HAP-1 (cell line): ENCODE data around the gene OXCT1.
"Not testable (repeated sequence)": the region's sequence is repeated elsewhere in the genome, so short reads cannot be mapped to it uniquely, and the experiment has no call there.

Experiments used
- DNase-seq, 2 experiments: peaks; one replicate each; pipeline ENCODE4 v3.0.0-alpha.2; 2016 to 2020; ENCODE audit warnings: low spot score in 2 of 2
- H3K27me3 ChIP-seq: fragments of 250-450 bp; sonication (Bioruptor Pico); 2 replicates; pipeline ENCODE4 v1.5.1; 2020; ENCODE audit warnings: low read depth, mild to moderate bottlenecking, moderate library complexity
- H3K36me3 ChIP-seq: fragments of 250-450 bp; sonication (Bioruptor Pico); replicated peaks from 2 replicates; pipeline ENCODE4 v1.5.1; 2020; ENCODE audit warnings: mild to moderate bottlenecking
- H3K4me1 ChIP-seq: fragments of 250-450 bp; sonication (Bioruptor Pico); 2 replicates; pipeline ENCODE4 v1.5.1; 2020; ENCODE audit warnings: mild to moderate bottlenecking
- H3K4me3 ChIP-seq: fragments of 250-450 bp; sonication (Bioruptor Pico); 2 replicates; pipeline ENCODE4 v1.5.1; 2020; ENCODE audit warnings: mild to moderate bottlenecking, moderate library complexity
- H3K9me3 ChIP-seq: fragments of 250-450 bp; sonication (Bioruptor Pico); 2 replicates; pipeline ENCODE4 v1.5.1; 2020; ENCODE audit warnings: mild to moderate bottlenecking, moderate library complexity
- in situ Hi-C: fragments of 300-500 bp; cut with MboI; formaldehyde crosslinking; loops from 3 replicates; pipeline ENCODE4 v1.14.3; 2020; ENCODE audit warnings: low sequenced_read_pairs, inconsistent platforms, mixed read lengths

Gene OXCT1

GRCh38 chr5:41772056-41772455 lies 98.2 kb downstream of the OXCT1 start:
- no peaks in the 10 kb centered on the region for H3K36me3 ChIP-seq
- in situ Hi-C loops = no loop called here
- DNase-seq = no peak

GRCh38 chr5:41770799-41771198 lies 99.4 kb downstream of the OXCT1 start:
- no peaks in the 10 kb centered on the region for H3K4me1 ChIP-seq
- in situ Hi-C loops = no loop called here

More at GRCh38 chr5:41772056-41772455, 98.2 kb downstream of the OXCT1 start:
- H3K4me1 ChIP-seq = no peaks in the 10 kb centered on the region
- no peaks in the 10 kb centered on the region for H3K9me3 ChIP-seq
- H3K4me3 ChIP-seq = no peak overlapping the region
- no peaks in the 10 kb centered on the region for H3K27me3 ChIP-seq

GRCh38 chr5:41768692-41769091 lies 101.5 kb downstream of the OXCT1 start:
- no peak for DNase-seq
- H3K4me1 ChIP-seq = no peaks in the 10 kb centered on the region
- H3K36me3 ChIP-seq = no peaks in the 10 kb centered on the region
- H3K9me3 ChIP-seq = no peaks in the 10 kb centered on the region
- H3K27me3 ChIP-seq = no peaks in the 10 kb centered on the region
- H3K4me3 ChIP-seq = no peak overlapping the region
- in situ Hi-C loops = no loop called here

More at GRCh38 chr5:41770799-41771198, 99.4 kb downstream of the OXCT1 start:
- Histone ChIP-seq H3K27me3 (no peaks in the 10 kb centered on the region), H3K4me3 (no peak overlapping the region), H3K9me3 (no peaks in the 10 kb centered on the region), H3K36me3 (no peaks in the 10 kb centered on the region)
- DNase-seq = no peak

GRCh38 chr5:41764650-41765049 lies 105.6 kb downstream of the OXCT1 start:
- Histone ChIP-seq H3K4me1 (no peaks in the 10 kb centered on the region), H3K27me3 (no peaks in the 10 kb centered on the region), H3K9me3 (no peaks in the 10 kb centered on the region), H3K4me3 (no peak overlapping the region), H3K36me3 (0 out of 2 replicates have a peak, but pooled peaks cover 2% of the 10 kb centered on the region)
- in situ Hi-C loops = no loop called here
- DNase-seq = no peak

- Histone ChIP-seq H3K36me3 (0 out of 2 replicates have a peak, but pooled peaks cover 2% of the 10 kb centered on the region), H3K9me3 (no peaks in the 10 kb centered on the region), H3K27me3 (no peaks in the 10 kb centered on the region), H3K4me1 (no peaks in the 10 kb centered on the region), H3K4me3 (no peak overlapping the region)
- no peak for DNase-seq
- in situ Hi-C loops = no loop called here
These were observed 106.7 kb downstream of the OXCT1 start for GRCh38 chr5:41763574-41763973.

- DNase-seq = no peak
- Histone ChIP-seq H3K27me3 (no peaks in the 10 kb centered on the region), H3K36me3 (0 out of 2 replicates have a peak, but pooled peaks cover 2% of the 10 kb centered on the region), H3K4me3 (no peak overlapping the region), H3K9me3 (no peaks in the 10 kb centered on the region), H3K4me1 (no peaks in the 10 kb centered on the region)
- in situ Hi-C loops = no loop called here
These were observed 107.1 kb downstream of the OXCT1 start for GRCh38 chr5:41763081-41763480.

- no peaks in the 10 kb centered on the region for H3K9me3 ChIP-seq
- H3K27me3 ChIP-seq = no peaks in the 10 kb centered on the region
- DNase-seq = no peak
- in situ Hi-C loops = no loop called here
- no peak overlapping the region for H3K4me3 ChIP-seq
- 0 out of 2 replicates have a peak, but pooled peaks cover 2% of the 10 kb centered on the region for H3K36me3 ChIP-seq
- no peaks in the 10 kb centered on the region for H3K4me1 ChIP-seq
These were observed 107.8 kb downstream of the OXCT1 start for GRCh38 chr5:41762426-41762825.

GRCh38 chr5:41761663-41762062 lies 108.6 kb downstream of the OXCT1 start:
- Histone ChIP-seq H3K36me3 (0 out of 2 replicates have a peak, but pooled peaks cover 2% of the 10 kb centered on the region), H3K27me3 (no peaks in the 10 kb centered on the region), H3K4me1 (peaks cover 4% of the 10 kb centered on the region), H3K9me3 (no peaks in the 10 kb centered on the region), H3K4me3 (no peak overlapping the region)
- in situ Hi-C loops = no loop called here
- no peak for DNase-seq

- Histone ChIP-seq H3K36me3 (no peaks in the 10 kb centered on the region), H3K9me3 (no peaks in the 10 kb centered on the region), H3K4me1 (peaks cover 22% of the 10 kb centered on the region), H3K4me3 (no peak overlapping the region), H3K27me3 (no peaks in the 10 kb centered on the region)
- in situ Hi-C loops = no loop called here
- DNase-seq = no peak
These were observed 114.5 kb downstream of the OXCT1 start for GRCh38 chr5:41755705-41756104.

- Histone ChIP-seq H3K9me3 (no peaks in the 10 kb centered on the region), H3K4me3 (no peak overlapping the region), H3K4me1 (peaks cover 22% of the 10 kb centered on the region), H3K27me3 (no peaks in the 10 kb centered on the region), H3K36me3 (no peaks in the 10 kb centered on the region)
- no peak for DNase-seq
- in situ Hi-C loops = no loop called here
These were observed 115.4 kb downstream of the OXCT1 start for GRCh38 chr5:41754857-41755256.

- Histone ChIP-seq H3K4me1 (peaks cover 26% of the 10 kb centered on the region), H3K4me3 (no peak overlapping the region), H3K27me3 (no peaks in the 10 kb centered on the region), H3K36me3 (no peaks in the 10 kb centered on the region; the same call in 1 of the 2 replicates), H3K9me3 (no peaks in the 10 kb centered on the region)
- no peak for DNase-seq
- in situ Hi-C loops = no loop called here
These were observed 118.4 kb downstream of the OXCT1 start for GRCh38 chr5:41751867-41752266.

GRCh38 chr5:41748631-41749030 lies 121.6 kb downstream of the OXCT1 start:
- DNase-seq = no peak
- Histone ChIP-seq H3K36me3 (peaks cover 10% of the 10 kb centered on the region), H3K27me3 (no peaks in the 10 kb centered on the region), H3K9me3 (no peaks in the 10 kb centered on the region), H3K4me3 (no peak overlapping the region), H3K4me1 (peaks cover 12% of the 10 kb centered on the region)
- in situ Hi-C loops = no loop called here

GRCh38 chr5:41747708-41748107 lies 122.5 kb downstream of the OXCT1 start:
- Histone ChIP-seq H3K4me3 (no peak overlapping the region), H3K36me3 (peaks cover 10% of the 10 kb centered on the region), H3K27me3 (no peaks in the 10 kb centered on the region), H3K9me3 (no peaks in the 10 kb centered on the region), H3K4me1 (peaks cover 8% of the 10 kb centered on the region)
- DNase-seq = no peak
- in situ Hi-C loops = no loop called here

GRCh38 chr5:41747301-41747700 lies 122.9 kb downstream of the OXCT1 start:
- no peak overlapping the region for H3K4me3 ChIP-seq
- H3K36me3 ChIP-seq = peaks cover 10% of the 10 kb centered on the region
- H3K9me3 ChIP-seq = no peaks in the 10 kb centered on the region
- H3K4me1 ChIP-seq = peaks cover 7% of the 10 kb centered on the region
- H3K27me3 ChIP-seq = no peaks in the 10 kb centered on the region
- in situ Hi-C loops = no loop called here
- DNase-seq = peak in 1 of 2 experiments; percentile 45

GRCh38 chr5:41742608-41743007 lies 127.6 kb downstream of the OXCT1 start:
- H3K9me3 ChIP-seq, H3K4me1 ChIP-seq, DNase-seq, H3K4me3 ChIP-seq, H3K27me3 ChIP-seq, in situ Hi-C loops: not testable (repeated sequence)
- peaks cover 13% of the 10 kb centered on the region for H3K36me3 ChIP-seq
